GM12872 (cell line): ENCODE measurements around the gene IFIT3.

Experiments
- TF ChIP-seq, protein P1 (sequence below): IDR thresholded peaks from 3 replicates; pipeline ENCODE4 v1.5.1; 2011; ENCODE audit warnings: low read depth, mild to moderate bottlenecking, low read length, moderate library complexity; ENCODE audit not compliant: insufficient read depth

The IFIT3 gene

DNA sequence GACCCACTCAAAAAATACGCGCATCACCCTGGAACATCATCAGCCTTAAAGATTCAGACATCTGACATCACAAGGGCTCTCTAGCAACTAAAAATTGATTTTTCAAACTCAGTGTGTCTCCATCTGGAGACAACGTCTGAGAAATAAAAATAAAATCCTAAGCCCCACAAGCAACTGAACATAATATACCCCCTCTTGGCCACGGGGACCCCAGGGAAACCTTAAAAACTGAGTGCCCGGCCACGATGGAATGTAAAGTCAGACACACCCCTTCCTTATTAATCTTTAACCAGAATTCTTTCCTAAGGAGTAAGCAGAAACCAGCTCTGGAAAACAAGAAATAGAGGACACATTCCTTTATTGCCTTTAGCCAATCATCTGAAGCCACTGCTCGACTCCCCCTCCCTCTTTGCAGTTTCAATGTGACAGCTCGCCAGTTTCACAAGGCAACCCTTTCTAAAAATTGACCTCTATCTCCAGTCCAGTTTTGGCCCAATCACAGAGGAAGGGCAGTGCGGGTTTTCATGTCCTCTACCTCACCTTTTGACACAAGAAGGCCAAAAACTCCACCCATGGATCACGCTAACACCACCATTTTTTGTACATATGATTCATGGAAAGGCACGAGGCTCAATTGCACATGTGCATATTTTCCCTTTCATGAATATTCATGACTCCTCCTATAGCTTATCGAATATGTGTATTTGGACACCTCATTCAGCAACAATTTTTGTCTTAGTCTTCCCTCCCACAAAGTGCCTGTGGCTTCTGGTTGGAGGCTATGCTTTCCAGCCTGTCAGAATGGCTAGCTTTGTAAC is 24.2 kb downstream of the IFIT3 start:
- TF ChIP-seq, protein P1, sequence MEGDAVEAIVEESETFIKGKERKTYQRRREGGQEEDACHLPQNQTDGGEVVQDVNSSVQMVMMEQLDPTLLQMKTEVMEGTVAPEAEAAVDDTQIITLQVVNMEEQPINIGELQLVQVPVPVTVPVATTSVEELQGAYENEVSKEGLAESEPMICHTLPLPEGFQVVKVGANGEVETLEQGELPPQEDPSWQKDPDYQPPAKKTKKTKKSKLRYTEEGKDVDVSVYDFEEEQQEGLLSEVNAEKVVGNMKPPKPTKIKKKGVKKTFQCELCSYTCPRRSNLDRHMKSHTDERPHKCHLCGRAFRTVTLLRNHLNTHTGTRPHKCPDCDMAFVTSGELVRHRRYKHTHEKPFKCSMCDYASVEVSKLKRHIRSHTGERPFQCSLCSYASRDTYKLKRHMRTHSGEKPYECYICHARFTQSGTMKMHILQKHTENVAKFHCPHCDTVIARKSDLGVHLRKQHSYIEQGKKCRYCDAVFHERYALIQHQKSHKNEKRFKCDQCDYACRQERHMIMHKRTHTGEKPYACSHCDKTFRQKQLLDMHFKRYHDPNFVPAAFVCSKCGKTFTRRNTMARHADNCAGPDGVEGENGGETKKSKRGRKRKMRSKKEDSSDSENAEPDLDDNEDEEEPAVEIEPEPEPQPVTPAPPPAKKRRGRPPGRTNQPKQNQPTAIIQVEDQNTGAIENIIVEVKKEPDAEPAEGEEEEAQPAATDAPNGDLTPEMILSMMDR = no peak

DNA sequence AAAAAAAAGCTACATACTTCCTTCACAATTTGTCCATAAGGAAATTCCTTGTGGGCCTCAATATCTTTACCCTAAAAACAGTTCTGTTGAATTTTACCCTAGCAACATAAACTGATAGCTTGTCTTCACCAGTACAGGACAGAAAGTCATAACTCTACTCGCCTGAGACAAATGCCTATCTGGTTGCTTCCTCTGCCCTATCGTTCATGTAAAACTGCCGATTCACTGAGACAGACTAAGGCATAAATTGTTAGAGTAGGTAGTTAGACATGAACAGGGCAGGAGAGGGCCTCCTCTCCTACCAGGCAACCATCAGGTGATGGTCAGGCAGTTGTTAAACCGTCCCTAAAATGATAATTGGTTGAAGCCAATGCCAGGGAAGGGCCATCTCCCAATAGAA is 25.0 kb downstream of the IFIT3 start:
- TF ChIP-seq, protein P1 = no peak

DNA sequence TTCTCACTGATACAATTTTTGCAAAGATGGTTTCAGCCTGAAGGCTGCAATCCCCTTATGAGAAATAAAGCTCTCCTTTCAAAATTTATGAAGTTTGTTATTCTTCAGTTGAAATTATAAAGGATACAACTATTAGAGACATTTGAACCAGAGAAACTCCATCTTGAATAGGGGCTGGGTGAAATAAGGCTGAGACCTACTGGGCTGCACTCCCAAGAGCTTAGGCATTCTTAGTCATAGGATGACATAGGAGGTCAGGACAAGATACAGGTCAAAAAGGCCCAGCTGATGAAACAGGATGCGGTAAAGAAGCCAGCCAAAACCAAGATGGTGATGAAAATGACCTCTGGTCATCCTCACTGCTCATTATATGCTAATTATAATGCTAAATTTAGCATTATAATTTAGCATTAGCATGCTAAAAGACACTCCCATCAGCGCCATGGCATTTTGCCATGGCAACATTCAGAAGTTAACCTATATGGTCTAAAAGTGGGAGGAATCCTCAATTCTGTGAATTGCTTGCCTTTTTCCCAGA is 27.7 kb downstream of the IFIT3 start:
- TF ChIP-seq, protein P1 = no peak

DNA sequence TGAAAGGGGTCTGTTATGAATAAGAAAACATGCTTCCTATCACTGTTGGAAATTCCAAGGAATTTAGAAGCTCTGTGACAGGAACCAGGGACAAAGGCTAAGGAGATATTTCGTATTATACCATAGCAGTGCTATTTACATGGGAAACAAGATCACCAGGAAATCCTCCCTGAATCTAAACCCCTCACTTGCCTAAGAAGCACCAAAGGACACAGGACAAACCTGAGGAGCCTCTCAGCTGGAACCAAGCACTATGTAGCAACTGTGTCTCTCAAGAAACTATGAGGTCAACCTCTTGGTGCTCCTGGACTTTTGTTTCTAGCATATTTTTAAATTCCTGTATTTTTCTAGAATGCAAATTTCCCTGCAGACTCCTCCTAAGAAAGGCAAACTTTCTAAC is 29.3 kb downstream of the IFIT3 start:
- TF ChIP-seq, protein P1 = no peak

DNA sequence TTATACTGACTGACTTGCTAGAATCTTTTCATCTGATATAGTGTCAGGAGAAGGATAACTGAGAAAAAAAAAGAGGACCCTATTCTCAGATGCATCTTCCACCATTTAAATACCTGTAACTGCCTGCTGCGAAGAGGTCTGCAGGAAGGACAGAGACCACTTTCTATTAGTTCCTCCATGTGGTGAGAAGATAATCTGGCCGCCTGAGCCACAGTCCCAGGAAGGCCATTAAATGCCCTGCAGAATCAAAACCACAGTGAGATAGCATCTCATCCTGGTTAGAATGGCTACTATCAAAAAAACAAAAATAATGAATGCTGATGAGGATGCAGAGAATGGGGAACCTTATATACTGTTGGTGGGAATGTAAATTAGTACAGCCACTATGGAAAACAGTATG is 30.2 kb downstream of the IFIT3 start:
- TF ChIP-seq, protein P1 = no peak

DNA sequence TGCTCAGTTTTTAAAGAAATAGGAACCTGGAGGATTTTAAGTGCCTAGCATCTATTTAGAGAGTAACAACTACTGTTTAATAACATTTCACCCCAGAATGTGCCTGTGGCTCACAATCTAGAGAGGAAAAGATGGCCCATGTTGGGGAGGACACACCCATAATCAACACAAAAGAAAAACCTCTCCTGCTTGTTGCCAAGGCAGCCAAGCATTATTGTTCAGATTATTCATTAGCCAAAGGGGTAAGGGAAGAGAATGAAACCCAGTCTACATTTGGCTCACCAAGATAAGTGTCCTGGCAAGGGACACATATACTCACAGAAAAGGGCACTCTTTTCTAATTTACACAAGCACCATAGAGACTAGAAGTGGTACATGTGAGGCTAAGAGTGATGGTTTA is 32.4 kb downstream of the IFIT3 start:
- TF ChIP-seq, protein P1 = no peak

DNA sequence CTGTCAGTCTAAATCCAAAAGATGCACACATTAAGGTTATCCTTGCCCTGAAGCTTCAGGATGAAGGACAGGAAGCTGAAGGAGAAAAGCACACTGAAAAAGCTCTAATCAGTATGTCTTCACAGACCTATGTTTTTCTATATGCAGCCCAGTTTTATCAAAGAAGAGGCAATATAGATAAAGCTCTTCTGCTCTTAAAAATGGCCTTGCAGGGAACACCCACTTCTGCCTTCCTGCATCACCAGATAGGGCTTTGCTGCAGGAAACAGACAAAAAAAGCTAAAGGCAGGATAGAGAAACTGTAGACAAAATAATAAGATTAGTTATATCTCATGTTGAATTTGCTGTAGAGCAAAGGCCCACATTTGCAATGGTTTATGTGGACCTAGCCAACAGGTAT is 35.1 kb downstream of the IFIT3 start:
- TF ChIP-seq, protein P1 = no peak
